GM11168 (cell line): ENCODE measurements around the gene ST7.

Source experiments
- in situ Hi-C: fragments of 300-500 bp; cut with MboI; formaldehyde crosslinking; loops from one replicate; pipeline ENCODE4 v1.12.0; 2022; ENCODE audit warnings: low sequenced_read_pairs; ENCODE audit not compliant: unreplicated experiment

Gene ST7

GRCh38 chr7:117138495-117138894 is 185.2 kb downstream of the ST7 start:
- in situ Hi-C loops = no loop called here

- in situ Hi-C loops = no loop called here
These were observed 185.7 kb downstream of the ST7 start for GRCh38 chr7:117138981-117139380.

GRCh38 chr7:117139397-117139984 is 186.2 kb downstream of the ST7 start:
- in situ Hi-C loops = no loop called here

- in situ Hi-C loops = no loop called here
These were observed 187.6 kb downstream of the ST7 start for GRCh38 chr7:117140921-117141320.

- in situ Hi-C loops = no loop called here
These were observed 189.8 kb downstream of the ST7 start for GRCh38 chr7:117143066-117143465.

GRCh38 chr7:117143580-117143979 is 190.3 kb downstream of the ST7 start:
- in situ Hi-C loops = no loop called here

- in situ Hi-C loops = no loop called here
These were observed 192.0 kb downstream of the ST7 start for GRCh38 chr7:117145333-117145732.

GRCh38 chr7:117146059-117146458 is 192.8 kb downstream of the ST7 start:
- in situ Hi-C loops = no loop called here

- in situ Hi-C loops = no loop called here
These were observed 193.2 kb downstream of the ST7 start for GRCh38 chr7:117146511-117146910.

- in situ Hi-C loops = no loop called here
These were observed 195.7 kb downstream of the ST7 start for GRCh38 chr7:117148971-117149370.

GRCh38 chr7:117149692-117150091 is 196.4 kb downstream of the ST7 start:
- in situ Hi-C loops = no loop called here

- in situ Hi-C loops = no loop called here
These were observed 199.1 kb downstream of the ST7 start for GRCh38 chr7:117152213-117153007.

GRCh38 chr7:117153016-117153545 is 199.8 kb downstream of the ST7 start:
- in situ Hi-C loops = no loop called here

GRCh38 chr7:117154721-117155120 is 201.4 kb downstream of the ST7 start:
- in situ Hi-C loops = no loop called here

- in situ Hi-C loops = no loop called here
These were observed 202.4 kb downstream of the ST7 start for GRCh38 chr7:117155694-117156093.

GRCh38 chr7:117157241-117158209 is 204.2 kb downstream of the ST7 start:
- in situ Hi-C loops = no loop called here

- in situ Hi-C loops = no loop called here
These were observed 205.8 kb downstream of the ST7 start for GRCh38 chr7:117158941-117159697.

- in situ Hi-C loops = no loop called here
These were observed 209.8 kb downstream of the ST7 start for GRCh38 chr7:117163101-117163500.

- in situ Hi-C loops = no loop called here
These were observed 211.3 kb downstream of the ST7 start for GRCh38 chr7:117164620-117165019.

GRCh38 chr7:117165656-117166055 is 212.4 kb downstream of the ST7 start:
- in situ Hi-C loops = no loop called here
